Loucy (cell line): ENCODE results near the gene ISM1.

Experiments
- H2AFZ ChIP-seq: fragments of 200-600 bp; sonication (generic); 2 replicates; pipeline ENCODE4 v1.6.0; 2016; ENCODE audit warnings: antibody characterized with exemption, mild to moderate bottlenecking, low read length, moderate library complexity
- H3F3A ChIP-seq: fragments of 200-600 bp; 2 replicates; pipeline ENCODE4 v1.6.0; 2016; ENCODE audit warnings: antibody characterized with exemption, low read depth, mild to moderate bottlenecking
- H3K27me3 ChIP-seq: fragments of 200-600 bp; sonication (generic); 2 replicates; pipeline ENCODE4 v1.6.1; 2014; ENCODE audit warnings: low read length, mild to moderate bottlenecking; ENCODE audit not compliant: insufficient read depth, poor library complexity, severe bottlenecking
- H3K36me3 ChIP-seq: fragments of 200-600 bp; sonication (generic); 2 replicates; pipeline ENCODE4 v1.6.1; 2016; ENCODE audit warnings: low read length; ENCODE audit not compliant: insufficient read depth
- H3K4me1 ChIP-seq: fragments of 200-600 bp; sonication (generic); 2 replicates; pipeline ENCODE4 v1.5.1; 2014; ENCODE audit warnings: low read length, mild to moderate bottlenecking; ENCODE audit not compliant: insufficient read depth, poor library complexity, severe bottlenecking
- H3K4me2 ChIP-seq: fragments of 200-600 bp; sonication (generic); 2 replicates; pipeline ENCODE4 v1.6.0; 2014; ENCODE audit warnings: antibody characterized with exemption, low read length, low read depth, mild to moderate bottlenecking; ENCODE audit not compliant: poor library complexity, severe bottlenecking
- H3K4me3 ChIP-seq: fragments of 200-600 bp; sonication (generic); 2 replicates; pipeline ENCODE4 v1.5.1; 2014; ENCODE audit warnings: low read length, mild to moderate bottlenecking, mixed read lengths; ENCODE audit not compliant: poor library complexity, severe bottlenecking
- H3K79me2 ChIP-seq: fragments of 200-600 bp; sonication (generic); 2 replicates; pipeline ENCODE4 v1.6.1; 2014; ENCODE audit warnings: low read length; ENCODE audit not compliant: insufficient read depth
- H3K9ac ChIP-seq: fragments of 200-600 bp; sonication (generic); 2 replicates; pipeline ENCODE4 v1.6.0; 2014; ENCODE audit warnings: mild to moderate bottlenecking, low read depth, low read length, moderate library complexity; ENCODE audit not compliant: poor library complexity, severe bottlenecking
- H3K9me2 ChIP-seq: fragments of 200-600 bp; sonication (generic); replicated peaks from 2 replicates; pipeline ENCODE4 v1.6.1; 2016; ENCODE audit warnings: low read depth, low read length, mixed read lengths
- H3K9me3 ChIP-seq: fragments of 200-600 bp; sonication (generic); 2 replicates; pipeline ENCODE4 v1.6.1; 2014; ENCODE audit warnings: mild to moderate bottlenecking, antibody characterized with exemption, low read length, low read depth; ENCODE audit not compliant: insufficient read depth
- H4K20me1 ChIP-seq: fragments of 200-600 bp; sonication (generic); 2 replicates; pipeline ENCODE4 v1.6.0; 2014; ENCODE audit warnings: antibody characterized with exemption, low read length, mild to moderate bottlenecking; ENCODE audit not compliant: insufficient read depth, poor library complexity, severe bottlenecking
- CTCF ChIP-seq: fragments of 200-600 bp; sonication (generic); conservative IDR thresholded peaks from 2 replicates; pipeline ENCODE4 v1.5.1; 2014; ENCODE audit warnings: mild to moderate bottlenecking, antibody characterized with exemption, low read length
- EZH2phosphoT487 ChIP-seq: fragments of 200-600 bp; IDR thresholded peaks from 2 replicates; pipeline ENCODE4 v1.6.1; 2018; ENCODE audit warnings: antibody characterized with exemption, mild to moderate bottlenecking, moderate library complexity, borderline replicate concordance

ISM1 gene

GRCh38 chr20:13298692-13299373 is 77.8 kb downstream of the ISM1 start:
- Histone ChIP-seq H3K9ac (no peak overlapping the region), H3K36me3 (no peaks in the 10 kb centered on the region), H3K4me2 (no peak overlapping the region), H3K79me2 (no peaks in the 10 kb centered on the region), H4K20me1 (no peaks in the 10 kb centered on the region), H3F3A (no peaks in the 10 kb centered on the region), H3K9me2 (no peaks in the 10 kb centered on the region), H3K9me3 (no peaks in the 10 kb centered on the region), H3K27me3 (no peaks in the 10 kb centered on the region), H3K4me3 (no peak overlapping the region), H2AFZ (no peak overlapping the region), H3K4me1 (no peaks in the 10 kb centered on the region)
- TF ChIP-seq EZH2phosphoT487, result no peak
- TF ChIP-seq CTCF, result no peak

GRCh38 chr20:13299401-13299800 is 78.3 kb downstream of the ISM1 start:
- Histone ChIP-seq H3K36me3 (no peaks in the 10 kb centered on the region), H4K20me1 (no peaks in the 10 kb centered on the region)

GRCh38 chr20:13301596-13301995 is 80.5 kb downstream of the ISM1 start:
- TF ChIP-seq CTCF, result no peak
- no peak for TF ChIP-seq EZH2phosphoT487
- Histone ChIP-seq H4K20me1 (no peaks in the 10 kb centered on the region), H3F3A (no peaks in the 10 kb centered on the region), H3K79me2 (no peaks in the 10 kb centered on the region), H3K4me2 (no peak overlapping the region), H3K36me3 (no peaks in the 10 kb centered on the region), H3K9ac (no peak overlapping the region), H2AFZ (no peak overlapping the region), H3K4me1 (no peaks in the 10 kb centered on the region), H3K4me3 (no peak overlapping the region), H3K9me3 (no peaks in the 10 kb centered on the region), H3K9me2 (no peaks in the 10 kb centered on the region), H3K27me3 (no peaks in the 10 kb centered on the region)

More at GRCh38 chr20:13299401-13299800, 78.3 kb downstream of the ISM1 start:
- no peak overlapping the region for H2AFZ ChIP-seq
- no peak overlapping the region for H3K4me2 ChIP-seq
- no peaks in the 10 kb centered on the region for H3K27me3 ChIP-seq
- no peaks in the 10 kb centered on the region for H3K4me1 ChIP-seq
- TF ChIP-seq CTCF, result no peak
- no peak for TF ChIP-seq EZH2phosphoT487
- H3K9me2 ChIP-seq, result no peaks in the 10 kb centered on the region
- no peak overlapping the region for H3K4me3 ChIP-seq
- H3K79me2 ChIP-seq, result no peaks in the 10 kb centered on the region
- no peak overlapping the region for H3K9ac ChIP-seq
- no peaks in the 10 kb centered on the region for H3K9me3 ChIP-seq
- no peaks in the 10 kb centered on the region for H3F3A ChIP-seq
